LNCAP (cell line): ENCODE measurements around the gene TMA7.

Source experiments
- CTCF ChIP-seq: fragments of 450-650 bp; IDR thresholded peaks from 2 replicates; pipeline ENCODE4 v1.5.1; 2017; ENCODE audit warnings: mild to moderate bottlenecking

The TMA7 gene

GRCh38 chr3:48439820-48440589 is at the start of gene TMA7, which contains the start of gene CCDC51:
Gene TMA7 (plus strand): TSS chr3:48440257. CDS start chr3:48440297, 40 bp downstream.
Gene CCDC51 (minus strand): TSS chr3:48440119. CDS start chr3:48435128, 4,991 bp downstream.
- TF ChIP-seq CTCF: no peak

- no peak for TF ChIP-seq CTCF
Measured at GRCh38 chr3:48394391-48394790, 45.7 kb upstream of the TMA7 start.

- TF ChIP-seq CTCF: no peak
Measured at GRCh38 chr3:48395714-48396113, 44.3 kb upstream of the TMA7 start.

- TF ChIP-seq CTCF: no peak
Measured at GRCh38 chr3:48397767-48398681, 42.0 kb upstream of the TMA7 start.

- TF ChIP-seq CTCF: no peak
Measured at GRCh38 chr3:48398701-48399386, 41.2 kb upstream of the TMA7 start.

- TF ChIP-seq CTCF: no peak
Measured at GRCh38 chr3:48399387-48400172, 40.5 kb upstream of the TMA7 start.
